Activated CD8-positive, alpha-beta memory T cell treated with anti-CD3 and anti-CD28 coated beads, Interleukin-2, amount 50 U/mL, for 24 hours (primary cell): Measurements from ENCODE around the gene MBNL1.

Source experiments
- DNase-seq: peaks from one replicate; pipeline ENCODE4 v3.0.0-alpha.2; 2020; ENCODE audit errors: extremely low read depth

The MBNL1 gene

GRCh38 chr3:152298393-152299248 is 29.9 kb downstream of the MBNL1 start:
- peak; percentile 25 for DNase-seq

GRCh38 chr3:152299249-152299976 is 30.7 kb downstream of the MBNL1 start:
- no peak for DNase-seq

DNA sequence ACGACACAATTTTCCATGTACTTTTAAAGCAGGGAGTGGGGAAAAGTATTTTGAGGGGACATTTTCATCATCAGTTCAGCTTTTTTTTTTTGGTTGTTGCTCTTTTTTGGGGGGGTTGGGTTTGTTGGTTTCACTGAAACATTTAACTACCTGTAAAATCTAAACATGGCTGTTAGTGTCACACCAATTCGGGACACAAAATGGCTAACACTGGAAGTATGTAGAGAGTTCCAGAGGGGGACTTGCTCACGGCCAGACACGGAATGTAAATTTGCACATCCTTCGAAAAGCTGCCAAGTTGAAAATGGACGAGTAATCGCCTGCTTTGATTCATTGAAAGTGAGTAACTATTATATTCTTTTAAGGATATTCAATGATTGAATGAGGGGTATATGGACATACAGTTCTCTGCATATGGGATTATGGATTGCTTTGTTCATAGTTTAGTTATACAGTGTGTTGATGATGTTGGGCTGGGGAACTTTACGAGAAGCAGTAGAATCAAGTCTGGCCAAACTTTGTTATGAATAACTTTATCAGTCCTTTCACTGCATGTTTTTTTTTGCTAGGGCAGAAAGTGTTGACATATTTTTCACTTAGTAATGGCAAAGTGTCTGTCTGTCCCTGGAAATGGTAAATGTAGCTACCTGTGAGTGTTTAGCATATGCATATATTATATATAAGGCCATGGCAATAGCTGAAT is 31.5 kb downstream of the MBNL1 start:
- DNase-seq, result no peak

GRCh38 chr3:152301745-152302181 is 33.0 kb downstream of the MBNL1 start:
- no peak for DNase-seq

- no peak for DNase-seq
These were observed 33.8 kb downstream of the MBNL1 start for GRCh38 chr3:152302521-152303021.

DNA sequence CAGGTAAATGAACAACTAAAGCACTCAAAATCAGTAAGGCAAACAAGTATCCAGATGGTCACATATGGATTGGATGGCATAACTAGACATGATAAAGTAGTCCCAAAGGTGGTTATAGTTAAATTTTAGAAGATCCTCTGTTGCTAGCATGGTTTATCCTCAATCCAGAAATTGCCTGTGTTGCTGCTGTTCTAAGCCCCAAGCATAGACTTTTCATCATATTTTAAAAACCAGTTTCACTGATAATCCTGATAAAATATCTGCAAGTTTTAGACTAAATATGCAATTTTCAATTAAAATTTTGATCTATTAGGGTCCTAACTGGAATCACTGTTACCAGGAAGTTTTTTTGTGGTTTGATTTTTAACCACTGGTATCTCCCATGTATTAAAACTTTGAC is 35.4 kb downstream of the MBNL1 start:
- no peak for DNase-seq

DNA sequence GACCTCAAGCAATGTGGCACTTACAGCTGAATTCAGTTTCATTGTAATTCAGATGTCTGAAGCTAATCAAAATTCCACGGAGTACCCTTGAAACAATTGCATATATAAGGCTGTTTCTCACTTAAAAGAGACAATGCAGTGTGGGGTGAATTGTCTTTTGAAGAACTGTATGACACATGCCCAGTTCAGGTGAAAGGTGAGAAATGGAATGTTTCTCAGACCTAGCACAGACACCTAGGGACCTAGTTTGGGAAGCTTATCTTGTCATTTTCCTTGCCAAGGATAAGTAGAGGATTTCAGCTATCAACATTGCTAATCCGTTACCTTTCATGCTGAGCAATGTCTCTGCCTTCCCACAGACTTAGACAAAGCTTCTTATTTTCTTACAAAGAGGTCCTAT is 36.3 kb downstream of the MBNL1 start:
- DNase-seq, result no peak

DNA sequence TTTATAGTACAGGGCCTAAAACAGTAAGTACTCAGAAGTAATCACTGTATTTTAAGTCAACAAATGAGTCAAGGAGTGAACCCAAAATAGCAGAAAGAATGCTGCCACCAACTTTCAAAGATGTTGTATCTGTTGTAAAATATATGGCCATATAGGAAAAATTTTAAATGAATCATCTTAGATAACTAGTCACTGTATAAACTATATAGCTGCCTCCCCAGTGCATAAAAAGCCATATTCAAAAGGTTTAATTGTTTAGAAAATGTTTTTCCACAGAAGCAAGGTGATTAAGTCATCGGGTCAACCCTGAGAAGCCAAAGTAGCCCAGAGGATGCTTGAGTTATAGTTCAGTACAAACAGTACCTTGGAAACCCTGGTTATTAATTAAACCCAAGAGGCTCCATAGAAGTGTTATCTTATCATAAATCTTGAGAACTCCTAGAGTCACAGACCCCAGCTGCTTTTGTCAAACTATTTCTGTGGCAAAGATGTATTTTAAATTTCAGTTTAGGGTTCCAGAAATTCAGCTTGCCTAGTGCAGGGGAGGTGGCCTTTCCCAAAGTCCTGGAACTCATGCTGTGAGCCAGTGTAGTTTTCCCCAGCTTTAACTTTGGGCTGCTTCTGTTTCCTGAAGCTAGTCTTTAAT is 39.2 kb downstream of the MBNL1 start:
- DNase-seq, result no peak

DNA sequence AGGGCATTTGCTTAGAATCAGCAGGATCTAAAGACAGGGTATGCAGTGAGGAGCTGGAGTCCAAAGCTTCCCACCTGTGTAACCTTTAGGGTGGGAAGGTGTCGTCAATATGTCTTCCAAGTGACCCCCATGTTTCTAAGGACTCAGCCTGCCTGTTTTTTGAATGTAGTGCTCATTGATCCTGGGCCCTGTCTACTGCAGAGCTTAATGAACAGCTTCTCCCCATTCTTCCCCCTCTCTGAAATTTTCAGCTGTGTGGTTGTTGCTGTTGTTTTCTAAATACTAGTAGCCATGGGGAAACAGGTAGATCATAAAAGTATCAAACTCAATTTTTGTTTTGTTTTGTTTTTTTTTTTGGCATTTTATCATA is 39.7 kb downstream of the MBNL1 start:
- no peak for DNase-seq

DNA sequence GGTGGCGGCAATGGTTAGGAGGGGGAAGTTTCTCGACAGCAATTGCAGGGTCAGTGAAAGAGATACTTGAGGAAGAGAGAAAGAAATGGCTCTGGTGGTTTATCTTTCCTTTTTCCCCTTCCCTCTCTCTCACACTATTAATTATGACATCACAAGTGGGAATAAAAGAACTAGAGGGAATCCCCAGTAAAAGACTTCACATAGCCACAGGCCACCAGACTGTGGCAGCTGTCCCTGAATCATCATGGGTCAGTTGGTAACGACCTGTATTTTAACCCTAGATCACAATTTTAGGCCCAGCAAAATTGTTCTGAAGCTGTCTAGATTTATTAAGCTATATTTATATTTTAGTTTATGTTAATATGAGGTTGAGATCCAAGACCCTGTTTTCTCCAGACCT is 40.3 kb downstream of the MBNL1 start:
- DNase-seq, result no peak

DNA sequence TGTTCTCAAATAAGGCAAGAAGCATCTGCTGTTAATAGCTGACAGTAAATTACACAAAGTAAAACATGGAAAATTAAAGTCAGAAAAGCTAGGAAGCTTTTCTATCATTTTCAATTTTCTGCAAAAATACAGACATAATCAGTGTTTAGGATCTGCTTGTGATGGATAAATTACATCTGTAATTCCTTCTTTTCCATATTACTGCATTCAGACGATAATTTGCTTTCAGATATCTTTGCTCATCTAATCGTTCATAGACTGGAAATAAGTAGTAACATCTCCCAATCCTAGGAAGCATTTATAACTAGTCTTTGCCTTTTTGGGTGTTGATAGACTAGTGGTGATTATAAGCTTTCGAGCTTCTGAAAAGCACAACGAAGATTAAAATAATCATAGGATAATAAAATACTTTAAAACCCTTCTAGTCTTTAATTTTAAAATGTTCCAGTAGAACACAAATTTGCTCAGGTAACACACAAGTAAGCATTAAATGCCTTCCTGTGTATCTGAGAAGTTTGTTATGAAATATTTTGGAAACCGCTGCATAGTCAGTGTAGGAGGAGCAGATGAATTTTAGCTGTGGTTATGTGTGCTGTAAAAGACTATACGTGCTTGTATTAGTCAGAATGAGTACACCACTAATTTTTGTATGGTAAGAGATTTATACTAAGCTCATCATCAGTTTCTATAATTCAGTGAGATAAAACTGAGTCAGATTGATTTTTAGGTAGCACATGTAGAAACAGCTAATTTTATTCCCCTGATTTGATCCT is 41.0 kb downstream of the MBNL1 start:
- no peak for DNase-seq

DNA sequence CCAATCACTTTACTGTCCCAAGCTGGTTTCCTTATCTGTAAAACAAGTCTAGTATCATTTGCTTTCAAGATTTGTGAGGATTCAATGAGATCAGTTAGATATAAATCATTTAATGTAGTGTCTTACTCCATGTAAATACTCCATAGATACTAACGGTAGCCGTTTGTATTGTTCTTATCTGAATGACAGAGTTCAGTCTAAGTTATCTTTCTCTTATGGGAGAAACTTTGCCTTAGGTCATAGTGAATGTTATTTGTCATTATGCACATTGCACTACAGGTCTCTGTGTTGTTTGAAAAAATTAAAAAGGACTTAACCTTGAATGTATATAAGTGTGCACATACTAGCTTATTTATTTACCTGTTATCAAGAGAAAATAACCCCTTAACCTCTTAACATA is 44.7 kb downstream of the MBNL1 start:
- DNase-seq, result no peak

GRCh38 chr3:152313914-152314313 is 45.2 kb downstream of the MBNL1 start:
- no peak for DNase-seq

- DNase-seq, result no peak
These were observed 46.1 kb downstream of the MBNL1 start for GRCh38 chr3:152314677-152315353.

DNA sequence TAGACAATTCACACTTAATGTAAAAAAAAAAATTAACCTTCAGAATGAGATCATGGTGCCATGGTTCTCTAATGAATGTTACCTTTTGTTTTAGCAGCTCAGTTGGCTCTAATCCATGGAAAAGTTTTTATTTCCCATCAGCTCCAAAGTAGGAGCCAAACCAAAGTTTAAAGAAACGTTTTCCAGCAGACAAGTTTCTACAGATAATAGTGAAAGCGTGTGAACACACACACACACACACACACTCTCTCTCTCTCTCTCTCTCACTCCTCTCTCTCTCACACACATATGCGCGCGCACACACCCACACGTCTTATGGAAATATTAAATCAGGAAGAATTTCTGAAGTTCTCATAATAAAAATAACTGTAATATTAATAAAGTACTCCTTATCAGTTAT is 46.9 kb downstream of the MBNL1 start:
- no peak for DNase-seq

DNA sequence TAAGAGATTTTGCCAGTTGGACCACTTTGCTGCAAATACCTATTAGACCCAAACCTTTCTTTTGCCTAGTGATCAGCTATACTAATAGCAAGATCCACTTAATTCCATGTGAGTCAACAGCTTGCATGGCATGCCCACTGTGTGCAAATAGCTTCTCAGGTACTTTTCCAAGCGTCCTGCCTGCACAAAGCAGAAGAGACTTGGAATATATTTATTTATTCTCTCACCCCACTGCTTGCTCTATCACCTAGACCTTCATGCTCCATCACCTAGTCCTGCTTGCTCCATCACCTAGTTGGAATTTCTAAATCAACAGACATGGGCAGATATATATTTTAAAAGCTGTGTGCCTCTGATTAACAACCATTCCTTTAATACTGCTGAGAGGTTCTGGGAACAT is 47.6 kb downstream of the MBNL1 start:
- no peak for DNase-seq

DNA sequence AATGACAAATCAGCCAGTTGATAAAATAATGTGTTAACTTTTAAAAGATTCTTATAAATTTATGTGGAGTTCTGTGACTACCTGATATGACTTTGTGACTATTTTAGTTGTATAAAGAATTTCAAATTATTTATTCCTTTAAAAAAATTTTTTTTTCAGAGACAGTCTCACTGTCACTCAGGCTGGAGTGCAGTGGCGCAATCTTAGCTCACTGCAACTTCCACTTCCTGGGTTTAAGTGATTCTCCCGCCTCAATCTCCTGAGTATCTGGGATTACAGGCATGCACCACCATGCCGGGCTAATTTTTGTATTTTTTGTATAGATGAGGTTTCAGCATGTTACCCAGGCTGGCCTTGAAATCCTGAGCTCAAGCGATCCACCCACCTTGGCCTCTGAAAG is 48.5 kb downstream of the MBNL1 start:
- no peak for DNase-seq

DNA sequence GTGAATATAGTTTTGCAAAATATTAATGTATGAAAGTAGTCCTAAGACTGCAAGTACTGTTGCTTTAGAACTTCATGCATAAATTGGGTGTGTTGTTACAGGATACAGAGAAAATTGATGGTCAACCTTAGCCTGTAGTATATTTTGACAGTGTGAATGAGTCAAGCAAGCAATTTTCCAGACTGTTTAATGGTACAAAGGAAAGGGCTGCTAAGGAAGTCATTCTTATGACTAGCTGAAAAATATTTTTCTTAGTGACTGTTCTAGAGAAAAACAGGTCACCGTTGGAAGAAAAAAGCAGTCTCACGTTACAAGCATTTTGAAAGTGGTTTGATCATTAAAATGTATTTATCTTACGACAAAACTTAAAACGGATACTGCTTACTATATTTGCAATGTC is 49.2 kb downstream of the MBNL1 start:
- DNase-seq, result no peak

- DNase-seq, result no peak
These were observed 49.8 kb downstream of the MBNL1 start for GRCh38 chr3:152318512-152318911.

- no peak for DNase-seq
These were observed 50.5 kb downstream of the MBNL1 start for GRCh38 chr3:152319256-152319655.
